CD4-positive, alpha-beta T cell treated with Interleukin-10 for 1 hour (primary cell): ENCODE measurements around the gene TUBA3D.
"Not testable (repeated sequence)": the region's sequence is repeated elsewhere in the genome, so short reads cannot be mapped to it uniquely, and the experiment has no call there.

Experiments
- DNase-seq: peaks from one replicate; pipeline ENCODE4 v3.0.0-alpha.2; 2020

Gene TUBA3D

DNA sequence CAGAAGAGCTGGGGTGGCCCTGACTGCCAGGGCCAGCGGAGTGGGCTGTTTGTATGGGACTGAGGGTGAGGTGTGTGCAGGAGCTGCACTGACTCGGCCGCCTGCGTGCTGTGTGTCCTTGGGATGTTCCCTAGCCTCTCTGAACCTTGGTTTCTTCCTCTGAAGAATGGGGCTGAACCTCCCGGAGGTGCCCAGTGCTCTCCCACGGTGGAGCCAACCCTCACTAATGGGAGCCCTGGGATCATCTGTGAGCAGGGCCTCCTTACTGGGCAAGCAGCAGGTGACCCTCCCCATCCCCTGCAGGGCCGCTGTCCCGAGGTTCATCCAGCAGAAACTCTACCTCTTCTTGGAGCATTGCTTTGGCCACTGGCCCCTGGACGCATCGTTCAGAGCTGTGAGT is 40.1 kb downstream of the TUBA3D start:
- DNase-seq = no peak

DNA sequence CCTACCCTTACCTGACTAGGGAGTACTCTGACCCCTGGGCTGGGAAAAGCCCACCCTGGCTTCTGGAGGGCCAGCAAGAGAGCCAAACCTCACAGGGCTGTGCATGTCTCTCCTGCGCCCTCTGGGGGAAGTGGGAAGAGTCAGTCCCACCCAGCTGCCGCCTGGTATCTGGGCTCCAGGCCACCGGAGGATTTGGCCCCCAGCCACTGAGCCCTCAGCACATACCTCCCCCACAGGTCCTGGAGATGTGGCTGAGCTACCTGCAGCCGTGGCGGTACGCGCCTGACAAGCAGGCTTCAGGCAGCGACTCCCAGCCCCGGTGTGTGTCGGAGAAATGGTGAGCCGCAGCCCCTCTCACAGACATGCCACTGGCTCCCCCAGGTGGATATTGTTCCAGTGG is 40.7 kb downstream of the TUBA3D start:
- DNase-seq = not testable (repeated sequence)

DNA sequence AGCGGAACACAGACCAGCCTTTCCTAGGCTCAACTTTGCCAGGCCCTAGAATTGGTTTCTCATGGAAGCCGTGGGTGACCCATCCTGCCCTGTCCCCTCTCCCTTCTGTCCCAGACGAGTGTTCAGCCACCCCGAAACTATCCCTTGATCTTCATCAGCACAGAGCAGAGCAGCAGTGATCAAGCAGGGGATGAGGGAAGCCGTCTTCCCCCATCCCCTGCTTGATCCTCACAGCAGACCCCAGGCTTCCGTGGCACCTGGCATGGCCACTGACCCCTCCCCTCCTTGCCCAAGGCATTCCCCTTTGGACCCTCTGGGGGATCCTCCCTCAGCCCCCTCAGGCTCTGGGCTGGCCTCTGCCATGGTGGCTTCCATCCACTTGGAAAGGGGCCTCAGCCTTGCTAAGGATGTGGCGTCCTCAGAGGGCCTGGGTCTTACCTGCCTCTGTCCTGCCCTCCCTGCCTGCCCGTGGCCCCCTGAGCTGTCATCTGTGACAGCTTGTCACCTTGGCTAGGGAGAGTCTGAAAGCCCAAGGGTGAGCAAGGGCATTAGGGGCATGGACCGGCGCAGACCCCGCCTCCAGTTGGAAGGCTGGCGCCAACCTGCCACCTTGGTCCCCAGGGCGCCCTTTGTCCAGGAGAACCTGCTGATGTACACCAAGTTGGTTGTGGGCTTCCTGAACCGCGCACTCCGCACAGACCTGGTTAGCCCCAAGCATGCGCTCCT is 41.4 kb downstream of the TUBA3D start:
- no peak for DNase-seq

DNA sequence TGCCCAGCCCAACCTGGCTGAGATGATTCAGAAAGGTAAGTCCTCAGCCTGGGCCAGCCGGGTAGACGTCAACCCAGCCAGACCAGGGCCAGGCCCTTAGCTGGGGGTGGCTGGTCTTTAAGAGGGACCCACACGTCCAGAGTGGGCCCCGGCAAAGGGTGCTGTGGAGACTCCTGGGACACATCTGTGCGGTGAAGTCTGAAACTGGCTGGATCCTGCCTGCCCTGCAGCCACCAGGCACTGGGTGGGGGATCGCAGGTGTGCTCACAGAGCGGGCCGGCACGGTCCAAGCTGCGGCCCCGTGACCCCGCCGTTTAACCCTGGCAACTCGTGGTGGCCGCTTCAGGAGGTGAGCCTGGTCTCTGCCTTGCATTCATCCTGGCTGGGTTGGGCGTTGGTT is 41.9 kb downstream of the TUBA3D start:
- DNase-seq = not testable (repeated sequence)

DNA sequence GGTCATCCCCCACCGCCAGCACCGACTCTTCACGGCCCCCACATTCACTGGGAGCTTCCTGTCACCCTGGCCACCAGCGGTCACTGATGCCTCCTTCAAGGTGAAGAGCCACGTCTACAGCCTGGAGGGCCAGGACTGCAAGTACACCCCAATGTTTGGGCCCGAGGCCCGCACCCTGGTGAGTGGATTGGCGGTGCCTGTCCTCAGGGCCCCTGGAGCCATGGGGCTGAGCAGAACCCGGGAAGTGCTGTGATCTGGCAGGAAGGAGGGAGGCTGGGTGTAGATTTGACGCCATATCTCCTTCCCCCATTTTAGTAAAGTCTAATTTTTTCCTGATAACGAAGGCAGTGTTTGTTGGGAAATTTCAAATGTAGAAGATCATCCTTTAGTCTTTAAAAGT is 42.6 kb downstream of the TUBA3D start:
- not testable (repeated sequence) for DNase-seq

DNA sequence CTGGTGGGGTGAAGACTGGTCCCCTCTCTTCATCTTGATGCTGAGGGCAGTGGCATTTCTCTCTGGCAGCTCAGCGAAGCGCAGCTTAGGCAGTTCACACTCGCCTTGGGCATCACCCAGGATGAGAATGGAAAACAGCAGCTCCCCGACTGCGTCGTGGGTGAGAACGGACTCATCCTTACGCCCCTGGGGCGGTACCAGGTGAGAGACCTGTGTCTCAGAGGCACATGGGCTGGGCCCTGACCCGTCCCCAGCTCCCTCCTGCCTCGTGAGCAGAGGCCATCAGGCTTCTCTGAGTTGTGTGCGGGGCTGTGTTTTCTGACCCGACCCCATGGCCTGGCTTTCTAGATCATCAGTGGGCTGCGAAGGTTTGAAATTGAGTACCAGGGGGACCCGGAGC is 43.5 kb downstream of the TUBA3D start:
- DNase-seq = no peak

DNA sequence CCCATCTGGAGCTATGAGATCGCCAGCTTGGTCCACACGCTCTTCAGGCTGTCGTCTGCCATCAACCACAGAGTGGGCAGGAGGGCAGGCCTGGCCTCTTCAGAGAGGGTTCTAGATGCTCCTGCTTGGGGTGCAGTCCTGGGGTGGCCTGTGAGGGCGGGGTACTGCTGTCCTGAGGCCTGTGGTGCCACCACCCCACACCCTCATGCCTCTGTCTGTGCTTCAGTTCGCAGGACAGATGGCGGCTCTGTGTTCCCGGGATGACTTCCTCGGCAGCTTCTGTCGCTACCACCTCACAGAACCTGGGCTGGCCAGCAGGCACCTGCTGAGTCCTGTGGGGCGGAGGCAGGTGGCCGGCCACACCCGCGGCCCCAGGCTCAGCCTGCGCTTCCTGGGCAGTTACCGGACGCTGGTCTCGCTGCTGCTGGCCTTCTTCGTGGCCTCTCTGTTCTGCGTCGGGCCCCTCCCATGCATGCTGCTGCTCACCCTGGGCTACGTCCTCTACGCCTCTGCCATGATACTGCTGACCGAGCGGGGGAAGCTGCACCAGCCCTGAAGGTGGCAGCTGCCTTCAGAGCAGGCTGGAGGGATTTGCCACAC is 44.1 kb downstream of the TUBA3D start:
- not testable (repeated sequence) for DNase-seq

DNA sequence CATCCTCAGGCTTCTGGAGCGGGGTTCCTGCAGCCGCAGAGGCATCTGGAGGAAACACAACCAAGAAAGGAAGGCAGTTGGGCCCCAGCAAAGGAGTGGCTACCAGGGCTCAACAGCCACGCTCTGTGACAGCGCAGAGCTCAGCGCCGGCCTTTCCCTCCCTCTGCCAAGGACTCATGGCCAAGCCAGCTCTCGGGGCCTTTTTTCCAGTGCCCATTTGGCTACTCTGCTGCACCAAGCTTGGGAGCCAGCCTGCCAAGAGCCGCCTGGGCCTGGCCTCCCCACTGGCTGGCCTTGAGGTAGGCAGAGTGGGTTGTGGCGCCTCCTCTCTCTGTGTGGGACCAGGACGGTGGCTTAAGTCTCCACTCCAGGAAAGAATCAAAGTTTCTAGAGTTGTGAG is 44.6 kb downstream of the TUBA3D start:
- no peak for DNase-seq

DNA sequence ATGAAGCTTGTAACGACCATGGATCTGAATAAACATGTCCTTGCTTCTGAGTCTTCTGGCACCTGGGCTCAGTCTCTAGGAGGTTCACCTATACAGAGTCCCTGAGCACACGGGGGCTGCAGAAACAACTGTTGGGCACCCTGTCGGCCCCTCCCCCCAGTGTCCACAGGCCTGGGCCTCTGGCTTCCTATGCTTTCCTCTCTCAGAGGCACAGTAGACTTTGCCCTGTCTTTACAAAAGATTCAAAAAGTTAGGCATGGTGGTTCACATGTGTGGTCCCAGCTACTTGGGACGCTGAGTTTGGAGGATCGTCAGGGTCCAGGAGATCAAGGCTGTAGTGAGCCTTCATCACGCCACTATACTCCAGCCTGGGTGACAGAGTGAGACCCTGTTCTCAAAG is 45.6 kb downstream of the TUBA3D start:
- not testable (repeated sequence) for DNase-seq

DNA sequence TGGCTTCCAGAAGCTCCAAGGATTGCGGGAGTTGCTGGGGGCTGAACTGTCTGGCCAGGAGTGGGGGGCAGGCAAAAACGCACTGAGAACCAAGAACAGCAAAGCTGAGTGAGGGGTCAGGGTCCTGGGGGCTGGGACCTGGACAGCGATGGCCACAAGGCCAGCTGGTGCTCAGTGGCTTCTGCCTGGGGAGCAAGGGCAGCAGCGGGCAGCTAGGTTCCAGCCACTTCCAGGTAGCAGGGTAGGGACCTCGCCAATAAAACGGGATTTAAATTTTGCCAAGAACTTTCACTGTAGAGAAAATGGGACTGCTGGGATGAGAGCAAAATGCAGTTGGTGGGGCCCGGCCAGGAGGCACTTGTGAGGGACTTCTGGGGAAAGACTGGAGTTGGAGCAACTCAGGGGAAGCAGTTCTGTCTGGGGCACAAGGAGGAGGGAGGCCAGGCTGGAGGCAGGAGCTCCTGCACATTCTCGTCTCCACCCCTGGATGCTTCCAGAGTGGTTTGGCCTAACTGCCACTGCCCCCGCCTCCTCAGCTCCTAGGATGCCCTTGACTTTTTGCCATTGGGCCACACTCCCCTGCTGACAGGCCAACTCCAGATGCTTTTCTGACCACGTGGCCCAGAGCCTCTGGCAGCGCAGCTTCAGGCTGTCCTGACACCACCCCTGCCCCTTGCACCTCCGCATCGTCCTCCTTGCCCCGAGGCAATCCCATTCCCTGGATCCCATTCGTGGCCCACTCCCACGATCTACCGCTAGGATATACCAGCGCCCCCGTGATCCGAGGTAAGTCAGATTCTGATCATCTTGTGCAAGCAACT is 46.3 kb downstream of the TUBA3D start:
- DNase-seq = no peak

DNA sequence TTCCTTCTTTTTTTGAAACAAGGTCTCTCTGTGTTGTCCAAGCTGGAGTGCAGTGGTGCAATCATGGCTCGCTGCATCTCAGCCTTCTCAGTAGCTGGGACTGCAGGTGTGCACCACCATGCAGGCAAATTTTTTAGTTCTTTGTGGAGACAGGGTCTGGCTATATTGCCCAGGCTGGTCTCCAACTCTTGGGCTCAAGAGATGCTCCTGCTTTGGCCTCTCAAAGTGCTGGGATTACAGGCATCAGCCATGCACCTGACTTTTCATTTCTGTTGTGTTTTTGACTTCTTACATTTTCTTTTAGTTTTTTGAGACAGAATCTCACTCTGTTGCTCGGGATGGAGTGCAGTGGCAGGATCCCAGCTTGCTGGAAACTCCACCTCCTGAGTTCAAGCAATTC is 49.3 kb downstream of the TUBA3D start:
- not testable (repeated sequence) for DNase-seq

DNA sequence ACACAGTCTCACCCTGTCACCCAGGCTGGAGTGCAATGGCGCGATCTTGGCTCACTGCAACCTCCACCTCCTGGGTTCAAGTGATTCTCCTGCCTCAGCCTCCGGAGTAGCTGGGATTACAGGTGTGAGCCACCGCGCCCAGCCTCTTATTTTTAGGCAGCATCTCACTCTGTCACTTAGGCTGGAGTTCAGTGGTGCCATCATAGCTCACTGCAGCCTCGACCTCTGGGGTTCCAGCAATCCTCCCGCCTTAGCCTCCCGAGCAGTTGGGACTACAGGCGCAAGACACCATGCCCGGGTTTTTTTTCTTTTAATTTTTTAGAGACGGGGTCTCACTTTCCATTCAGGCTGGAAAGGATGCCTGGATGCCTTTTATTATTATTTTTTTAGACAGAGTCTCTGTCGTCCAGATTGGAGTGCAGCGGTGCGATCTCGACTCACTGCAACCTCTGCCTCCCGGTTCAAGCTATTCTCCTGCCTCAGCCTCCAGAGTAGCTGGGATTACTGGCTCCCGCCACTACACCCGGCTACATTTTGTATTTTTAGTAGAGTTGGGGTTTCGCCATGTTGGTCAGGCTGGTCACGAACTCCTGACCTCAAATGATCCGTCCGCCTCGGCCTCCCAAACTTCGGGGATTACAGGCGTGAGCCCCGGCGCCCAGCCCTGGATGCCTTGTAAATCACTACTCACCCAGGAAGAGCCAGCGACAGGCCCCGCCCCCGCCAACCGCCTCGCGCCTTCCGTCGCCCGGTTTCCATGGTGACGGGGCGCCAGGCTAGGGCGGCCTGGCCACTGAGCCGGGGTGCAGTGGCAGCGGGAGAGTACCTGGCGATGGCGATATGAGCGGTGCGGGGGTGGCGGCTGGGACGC is 51.4 kb downstream of the TUBA3D start, which contains the start of gene CCDC74A:
Gene CCDC74A, plus strand, starts transcription at position 758 of the 871 bp plus-strand sequence. Its CDS starts 83 bp downstream, at position 841.
- DNase-seq = peak; percentile 84

DNA sequence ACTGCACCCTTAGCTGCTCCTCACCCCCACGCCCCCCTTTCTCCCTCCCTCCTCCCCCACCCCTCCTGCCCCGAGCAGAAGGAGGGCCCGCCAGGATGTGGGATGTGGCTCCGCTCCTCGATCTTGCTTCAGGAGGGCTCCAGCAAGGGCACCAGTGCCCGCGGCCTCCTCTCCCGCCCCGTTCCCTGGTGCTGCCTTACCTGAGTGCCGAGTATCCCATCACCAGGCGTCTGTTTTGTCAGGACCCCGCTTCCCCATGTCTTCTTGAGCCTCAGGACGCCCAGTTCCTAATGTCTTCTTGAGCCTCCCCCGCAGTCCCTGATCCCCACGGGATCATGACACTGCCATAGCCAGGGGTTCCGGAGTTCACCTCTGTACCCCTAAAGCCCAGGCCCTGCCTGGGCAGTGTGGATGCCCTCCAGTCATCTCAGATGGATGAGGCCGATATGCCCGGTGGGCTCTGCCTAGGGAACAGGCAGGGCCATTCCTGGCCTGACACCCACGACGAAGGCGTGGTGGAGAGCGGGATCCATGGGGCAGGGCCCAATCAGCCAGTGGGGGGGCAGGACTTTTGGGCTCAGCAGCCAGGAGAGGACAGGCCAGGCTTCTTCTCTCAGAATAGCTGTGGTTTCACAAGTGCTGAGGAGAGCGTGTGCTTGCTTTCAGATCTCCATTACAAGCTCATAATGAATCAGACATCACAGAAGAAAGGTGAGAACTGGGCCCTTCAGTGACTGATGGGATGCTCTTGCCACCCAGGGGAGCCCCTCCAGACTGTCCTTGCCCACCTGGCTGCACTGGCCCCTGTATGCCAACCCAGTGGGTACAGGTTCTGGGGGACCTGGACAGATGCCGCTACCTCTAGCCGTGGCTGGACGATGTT is 53.3 kb downstream of the TUBA3D start:
- not testable (repeated sequence) for DNase-seq

DNA sequence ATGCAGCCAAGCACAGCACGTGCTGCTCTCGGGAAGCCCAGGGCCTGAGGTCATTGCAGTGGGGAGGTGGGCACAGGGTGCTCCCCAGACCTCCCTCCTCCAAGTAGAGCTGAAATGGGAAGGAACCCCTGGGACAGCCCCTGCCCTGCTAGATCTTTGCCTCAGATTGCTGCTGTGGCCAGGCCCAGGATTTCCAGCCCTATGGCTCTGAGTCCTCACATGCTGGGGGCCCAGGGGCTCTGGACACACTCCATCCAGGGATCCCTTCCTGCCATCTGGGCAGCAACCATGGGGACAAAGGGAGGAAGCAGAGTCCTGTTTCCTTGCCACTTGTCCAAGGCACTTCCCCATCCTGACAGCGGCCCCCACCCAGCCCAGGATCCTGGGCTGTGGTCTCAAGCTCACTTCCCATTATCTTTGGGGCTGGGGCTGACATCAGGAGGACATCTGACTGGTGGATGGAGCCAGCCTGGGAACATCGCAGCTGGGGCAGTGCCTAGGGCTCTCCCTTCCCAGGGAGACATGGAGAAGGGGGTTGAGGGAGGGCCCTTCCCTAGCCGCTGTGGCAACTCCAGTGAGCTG is 54.0 kb downstream of the TUBA3D start:
- not testable (repeated sequence) for DNase-seq

DNA sequence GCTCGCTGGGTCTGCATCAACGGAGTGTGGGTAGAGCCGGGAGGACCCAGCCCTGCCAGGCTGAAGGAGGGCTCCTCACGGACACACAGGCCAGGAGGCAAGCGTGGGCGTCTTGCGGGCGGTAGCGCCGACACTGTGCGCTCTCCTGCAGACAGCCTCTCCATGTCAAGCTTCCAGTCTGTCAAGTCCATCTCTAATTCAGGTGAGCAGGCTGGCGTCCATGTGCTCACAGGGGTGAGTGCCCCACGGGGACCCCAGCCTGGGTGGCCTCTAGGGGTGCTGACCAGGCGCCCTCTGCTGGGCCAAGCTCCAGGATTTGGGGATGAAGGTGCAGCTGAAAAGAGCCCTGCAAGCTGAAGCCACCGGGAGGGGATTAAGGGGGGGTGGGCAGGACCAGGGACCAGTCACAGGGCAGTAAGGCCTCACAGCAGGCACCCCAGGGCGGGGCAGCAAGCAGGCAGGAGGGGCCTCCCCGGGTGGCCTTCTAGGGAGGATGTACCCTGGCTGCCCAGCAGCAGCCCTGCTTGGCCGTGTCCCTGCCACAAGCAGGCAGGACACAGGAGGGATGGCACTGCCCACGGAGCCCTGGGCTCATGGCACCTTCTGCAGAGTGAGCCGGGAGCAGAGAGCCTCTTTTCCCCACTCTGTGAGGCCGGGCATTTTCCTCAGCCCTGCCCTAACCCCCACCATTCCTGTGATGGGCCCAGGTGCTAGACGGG is 54.9 kb downstream of the TUBA3D start:
- DNase-seq = not testable (repeated sequence)

DNA sequence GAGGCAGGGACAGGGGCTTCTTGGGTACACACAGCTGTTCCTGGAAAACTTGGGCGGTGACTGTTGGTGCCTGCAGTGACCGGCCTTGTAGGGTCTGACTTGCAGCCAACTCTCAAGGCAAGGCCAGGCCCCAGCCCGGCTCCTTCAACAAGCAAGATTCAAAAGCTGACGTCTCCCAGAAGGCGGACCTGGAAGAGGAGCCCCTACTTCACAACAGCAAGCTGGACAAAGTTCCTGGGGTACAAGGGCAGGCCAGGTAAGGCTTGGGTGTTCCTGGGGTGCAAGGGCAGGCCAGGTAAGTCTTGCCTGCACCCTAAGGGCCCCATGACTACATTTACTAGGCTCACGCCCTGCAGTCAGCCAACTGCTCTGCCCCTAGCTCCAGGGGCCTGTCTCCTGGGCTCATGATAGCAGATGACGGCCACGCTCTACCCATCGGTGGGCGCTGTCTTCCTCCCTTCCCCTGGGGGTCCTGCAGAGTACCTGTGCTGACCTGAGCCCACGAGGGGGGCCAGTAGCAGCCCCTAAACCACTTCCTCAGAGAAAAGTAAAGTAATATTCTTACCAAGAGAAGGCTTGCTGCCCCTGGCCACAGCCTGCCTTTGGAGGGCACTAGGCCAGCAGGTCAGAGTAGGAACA is 55.7 kb downstream of the TUBA3D start:
- DNase-seq = not testable (repeated sequence)
